ENCODE data around the gene RGPD8.
"Not testable (repeated sequence)": the region's sequence is repeated elsewhere in the genome, so short reads cannot be mapped to it uniquely, and the experiment has no call there.

The RGPD8 gene

DNA sequence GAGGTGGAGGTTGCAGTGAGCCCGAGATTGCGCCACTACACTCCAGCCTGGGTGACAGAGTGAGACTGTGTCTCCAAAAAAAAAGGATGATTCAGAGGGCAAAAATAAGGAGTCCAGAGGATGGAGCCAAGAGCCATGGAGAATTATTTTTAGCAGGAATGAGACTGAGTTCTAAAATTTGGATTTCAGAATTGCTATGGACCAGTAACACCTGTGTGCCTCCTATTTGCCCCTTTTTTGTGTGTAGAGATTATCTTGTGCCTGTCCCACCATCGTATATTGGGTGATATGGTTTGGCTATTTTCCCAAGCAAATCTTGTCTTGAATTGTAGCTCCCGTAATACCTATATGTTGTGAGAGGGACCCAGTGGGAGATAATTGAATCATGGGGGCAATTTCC, 16.4 kb upstream of the RGPD8 start:
- Histone ChIP-seq H3K79me2 (ENCODE audit: control insufficient read depth, low read length) (no peaks in the 10 kb centered on the region), H3F3A (ENCODE audit: control insufficient read depth, insufficient read depth) (no peaks in the 10 kb centered on the region), H3K4me2 (ENCODE audit: low read length) (no peak overlapping the region), H3K27me3 (ENCODE audit: control insufficient read depth, low read length) (no peaks in the 10 kb centered on the region), H3K9me3 (ENCODE audit: control insufficient read depth, insufficient read depth, low read length) (0 out of 2 replicates have a peak, but pooled peaks cover 5% of the 10 kb centered on the region), H3K4me1 (ENCODE audit: control insufficient read depth, low read length) (no peaks in the 10 kb centered on the region), H3K9me2 (replicated peaks; ENCODE audit: control insufficient read depth, low read length) (no peaks in the 10 kb centered on the region), H3K27ac (ENCODE audit: low read depth, low read length) (no peak overlapping the region), H3K36me3 (ENCODE audit: control insufficient read depth, low read length) (no peaks in the 10 kb centered on the region), H3K4me3 (ENCODE audit: low read length) (no peak overlapping the region), H4K20me1 (ENCODE audit: control insufficient read depth, insufficient read depth, low read depth, low read length) (no peaks in the 10 kb centered on the region)
- no peak for TF ChIP-seq EZH2phosphoT487 (IDR thresholded peaks at IDR 0.05; ENCODE audit: borderline replicate concordance, low read length)
- TF ChIP-seq, protein P1, sequence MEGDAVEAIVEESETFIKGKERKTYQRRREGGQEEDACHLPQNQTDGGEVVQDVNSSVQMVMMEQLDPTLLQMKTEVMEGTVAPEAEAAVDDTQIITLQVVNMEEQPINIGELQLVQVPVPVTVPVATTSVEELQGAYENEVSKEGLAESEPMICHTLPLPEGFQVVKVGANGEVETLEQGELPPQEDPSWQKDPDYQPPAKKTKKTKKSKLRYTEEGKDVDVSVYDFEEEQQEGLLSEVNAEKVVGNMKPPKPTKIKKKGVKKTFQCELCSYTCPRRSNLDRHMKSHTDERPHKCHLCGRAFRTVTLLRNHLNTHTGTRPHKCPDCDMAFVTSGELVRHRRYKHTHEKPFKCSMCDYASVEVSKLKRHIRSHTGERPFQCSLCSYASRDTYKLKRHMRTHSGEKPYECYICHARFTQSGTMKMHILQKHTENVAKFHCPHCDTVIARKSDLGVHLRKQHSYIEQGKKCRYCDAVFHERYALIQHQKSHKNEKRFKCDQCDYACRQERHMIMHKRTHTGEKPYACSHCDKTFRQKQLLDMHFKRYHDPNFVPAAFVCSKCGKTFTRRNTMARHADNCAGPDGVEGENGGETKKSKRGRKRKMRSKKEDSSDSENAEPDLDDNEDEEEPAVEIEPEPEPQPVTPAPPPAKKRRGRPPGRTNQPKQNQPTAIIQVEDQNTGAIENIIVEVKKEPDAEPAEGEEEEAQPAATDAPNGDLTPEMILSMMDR (IDR thresholded peaks at IDR 0.05; ENCODE audit: low read depth, low read length, poor library complexity, severe bottlenecking): no peak

DNA sequence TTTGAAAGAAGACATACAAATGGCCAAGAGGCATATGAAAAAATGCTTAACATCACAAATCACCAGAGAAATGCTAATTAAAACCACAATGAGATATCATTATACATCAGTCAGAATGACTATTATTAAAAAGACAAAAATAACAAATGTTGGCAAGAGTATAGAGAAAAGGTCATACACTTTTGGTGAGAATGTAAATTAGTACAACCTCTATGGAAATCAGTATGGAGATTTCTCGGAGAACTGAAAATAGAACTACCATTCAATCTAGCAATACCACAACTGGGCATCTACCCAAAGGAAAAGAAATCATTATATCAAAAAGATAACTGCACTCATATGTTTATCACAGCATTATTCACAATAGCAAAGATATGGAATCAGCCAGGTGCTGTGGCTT, 10.8 kb upstream of the RGPD8 start:
- not testable (repeated sequence) for H3K4me2 ChIP-seq (ENCODE audit: low read length); H3K27me3 ChIP-seq (ENCODE audit: control insufficient read depth, low read length); H3K9me3 ChIP-seq (ENCODE audit: control insufficient read depth, insufficient read depth, low read length); H3K36me3 ChIP-seq (ENCODE audit: control insufficient read depth, low read length); H4K20me1 ChIP-seq (ENCODE audit: control insufficient read depth, insufficient read depth, low read depth, low read length); H3K4me1 ChIP-seq (ENCODE audit: control insufficient read depth, low read length); H3K4me3 ChIP-seq (ENCODE audit: low read length); H3K9me2 ChIP-seq (replicated peaks; ENCODE audit: control insufficient read depth, low read length); H3K79me2 ChIP-seq (ENCODE audit: control insufficient read depth, low read length); H3F3A ChIP-seq (ENCODE audit: control insufficient read depth, insufficient read depth); H3K27ac ChIP-seq (ENCODE audit: low read depth, low read length)

DNA sequence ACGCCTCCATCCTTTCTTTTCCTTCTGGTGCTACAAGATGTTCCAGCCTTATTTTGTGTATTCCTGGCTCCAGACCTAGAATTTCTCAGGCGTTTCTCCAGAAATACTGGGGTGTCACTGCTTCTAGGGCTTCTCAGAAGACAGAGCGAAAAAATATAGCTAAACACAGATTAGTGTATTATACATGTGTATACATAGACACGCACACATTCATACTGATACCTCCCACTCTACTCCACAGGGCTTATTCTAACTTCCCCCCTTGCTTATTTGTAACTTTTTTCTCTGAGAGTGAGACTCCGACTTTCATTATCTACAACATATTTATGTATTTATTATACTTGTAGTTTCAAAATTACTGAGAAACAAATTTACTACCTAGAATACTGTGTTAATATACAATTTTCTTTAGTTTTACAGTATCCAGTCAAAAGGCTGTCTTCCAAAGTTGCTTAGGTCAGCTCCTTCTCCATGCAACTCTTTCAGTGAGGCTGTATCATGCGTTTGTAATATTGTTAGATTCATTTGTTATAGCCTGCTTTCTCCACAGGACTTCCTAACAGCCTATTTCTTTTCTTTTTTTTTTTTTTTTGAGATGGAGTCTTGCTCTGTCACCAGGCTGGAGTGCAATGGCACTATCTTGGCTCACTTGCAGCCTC, 5.3 kb upstream of the RGPD8 start:
- not testable (repeated sequence) for H3K36me3 ChIP-seq (ENCODE audit: control insufficient read depth, low read length); H3F3A ChIP-seq (ENCODE audit: control insufficient read depth, insufficient read depth); H4K20me1 ChIP-seq (ENCODE audit: control insufficient read depth, insufficient read depth, low read depth, low read length); H3K4me2 ChIP-seq (ENCODE audit: low read length); H3K9me2 ChIP-seq (replicated peaks; ENCODE audit: control insufficient read depth, low read length); H3K27ac ChIP-seq (ENCODE audit: low read depth, low read length); H3K4me3 ChIP-seq (ENCODE audit: low read length); H3K9me3 ChIP-seq (ENCODE audit: control insufficient read depth, insufficient read depth, low read length); H3K27me3 ChIP-seq (ENCODE audit: control insufficient read depth, low read length); H3K79me2 ChIP-seq (ENCODE audit: control insufficient read depth, low read length); H3K4me1 ChIP-seq (ENCODE audit: control insufficient read depth, low read length)

DNA sequence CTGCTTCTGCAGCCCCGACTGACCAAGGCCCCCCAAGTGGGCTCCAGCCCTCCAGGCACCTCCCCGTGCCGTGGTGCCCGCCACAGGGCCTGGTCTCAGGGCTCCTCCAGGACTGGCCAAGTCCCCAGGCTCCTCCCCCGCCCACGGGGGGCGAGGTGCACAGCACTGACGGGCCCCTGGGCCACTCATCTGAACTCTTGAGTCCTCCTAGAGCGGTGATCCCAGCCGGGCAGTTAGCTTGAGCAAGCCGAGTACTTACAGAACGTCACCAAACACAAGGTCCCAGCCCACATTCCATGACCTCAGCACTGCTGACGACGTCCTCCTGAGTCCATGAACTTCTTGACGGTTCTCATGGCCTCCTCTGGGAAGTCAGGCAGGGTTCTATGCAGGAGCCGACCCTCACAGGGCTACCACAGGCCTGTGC, 4.0 kb upstream of the RGPD8 start:
- H3F3A ChIP-seq (ENCODE audit: control insufficient read depth, insufficient read depth); H3K4me2 ChIP-seq (ENCODE audit: low read length); H3K27me3 ChIP-seq (ENCODE audit: control insufficient read depth, low read length); H3K9me2 ChIP-seq (replicated peaks; ENCODE audit: control insufficient read depth, low read length); H3K79me2 ChIP-seq (ENCODE audit: control insufficient read depth, low read length); H3K36me3 ChIP-seq (ENCODE audit: control insufficient read depth, low read length); H3K4me1 ChIP-seq (ENCODE audit: control insufficient read depth, low read length); H4K20me1 ChIP-seq (ENCODE audit: control insufficient read depth, insufficient read depth, low read depth, low read length); H3K4me3 ChIP-seq (ENCODE audit: low read length); H3K9me3 ChIP-seq (ENCODE audit: control insufficient read depth, insufficient read depth, low read length); H3K27ac ChIP-seq (ENCODE audit: low read depth, low read length): not testable (repeated sequence)

DNA sequence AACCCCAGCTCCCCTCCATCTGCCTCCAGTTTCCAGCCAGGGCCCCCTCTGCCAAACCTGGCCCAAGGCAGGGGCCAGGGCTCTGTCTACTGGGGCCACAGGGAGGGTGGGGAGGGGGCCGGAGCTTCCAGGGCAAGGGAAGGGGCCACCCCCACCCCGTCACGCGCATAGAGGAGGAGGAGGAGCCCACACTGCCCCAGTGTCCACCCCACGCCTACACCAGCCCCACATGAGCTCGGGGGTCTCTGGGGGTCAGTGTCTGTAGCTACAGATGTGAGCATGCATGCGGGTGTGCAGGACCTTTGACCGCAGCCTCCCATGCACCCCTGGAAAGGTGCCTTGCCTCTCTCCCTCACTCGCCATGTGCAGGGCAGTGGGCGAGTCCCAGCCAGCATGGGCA, 3.5 kb upstream of the RGPD8 start:
- not testable (repeated sequence) for H3K4me3 ChIP-seq (ENCODE audit: low read length); H3K36me3 ChIP-seq (ENCODE audit: control insufficient read depth, low read length); H3K9me2 ChIP-seq (replicated peaks; ENCODE audit: control insufficient read depth, low read length); H4K20me1 ChIP-seq (ENCODE audit: control insufficient read depth, insufficient read depth, low read depth, low read length); H3K9me3 ChIP-seq (ENCODE audit: control insufficient read depth, insufficient read depth, low read length); H3K27ac ChIP-seq (ENCODE audit: low read depth, low read length); H3K27me3 ChIP-seq (ENCODE audit: control insufficient read depth, low read length); H3K4me2 ChIP-seq (ENCODE audit: low read length); H3F3A ChIP-seq (ENCODE audit: control insufficient read depth, insufficient read depth); H3K79me2 ChIP-seq (ENCODE audit: control insufficient read depth, low read length); H3K4me1 ChIP-seq (ENCODE audit: control insufficient read depth, low read length)

DNA sequence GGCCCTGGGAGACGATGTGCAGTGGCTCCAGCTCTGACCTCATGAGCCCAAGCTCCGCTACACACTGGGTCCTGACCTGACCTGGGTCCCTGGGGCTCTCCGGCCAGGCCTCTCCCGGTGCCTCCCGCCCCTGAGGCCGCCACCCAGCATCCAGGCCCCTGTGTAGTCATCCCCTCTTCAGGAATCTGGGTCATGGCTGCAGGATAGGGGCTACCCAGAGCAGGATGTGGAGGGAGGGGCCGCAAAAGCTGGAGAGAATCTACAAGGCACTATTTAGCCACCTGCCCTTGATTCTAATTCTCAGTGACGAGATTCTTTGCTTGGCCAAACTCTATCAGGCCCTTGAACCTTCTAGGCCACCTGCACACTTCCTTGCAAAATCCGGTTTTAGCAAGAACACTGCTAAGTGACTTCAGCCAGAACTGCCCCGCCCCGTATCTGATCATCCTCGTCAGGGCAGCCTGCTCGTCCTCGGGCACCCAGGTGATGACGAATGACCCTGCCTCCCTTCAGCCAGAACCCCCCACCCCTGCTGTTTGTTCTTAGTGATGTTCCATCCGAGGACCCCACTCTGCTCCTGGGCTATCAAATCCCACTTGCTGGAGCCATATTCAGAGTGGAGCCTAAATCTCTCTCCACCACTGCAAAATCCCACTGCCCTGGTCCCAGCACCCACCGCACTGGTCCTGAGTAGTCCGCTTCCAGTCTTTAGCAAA, 2.4 kb upstream of the RGPD8 start:
- H3K4me3 ChIP-seq (ENCODE audit: low read length); H4K20me1 ChIP-seq (ENCODE audit: control insufficient read depth, insufficient read depth, low read depth, low read length); H3K4me1 ChIP-seq (ENCODE audit: control insufficient read depth, low read length); H3K4me2 ChIP-seq (ENCODE audit: low read length); H3K27me3 ChIP-seq (ENCODE audit: control insufficient read depth, low read length); H3K36me3 ChIP-seq (ENCODE audit: control insufficient read depth, low read length); H3K79me2 ChIP-seq (ENCODE audit: control insufficient read depth, low read length); H3K9me2 ChIP-seq (replicated peaks; ENCODE audit: control insufficient read depth, low read length); H3K27ac ChIP-seq (ENCODE audit: low read depth, low read length); H3F3A ChIP-seq (ENCODE audit: control insufficient read depth, insufficient read depth); H3K9me3 ChIP-seq (ENCODE audit: control insufficient read depth, insufficient read depth, low read length): not testable (repeated sequence)

DNA sequence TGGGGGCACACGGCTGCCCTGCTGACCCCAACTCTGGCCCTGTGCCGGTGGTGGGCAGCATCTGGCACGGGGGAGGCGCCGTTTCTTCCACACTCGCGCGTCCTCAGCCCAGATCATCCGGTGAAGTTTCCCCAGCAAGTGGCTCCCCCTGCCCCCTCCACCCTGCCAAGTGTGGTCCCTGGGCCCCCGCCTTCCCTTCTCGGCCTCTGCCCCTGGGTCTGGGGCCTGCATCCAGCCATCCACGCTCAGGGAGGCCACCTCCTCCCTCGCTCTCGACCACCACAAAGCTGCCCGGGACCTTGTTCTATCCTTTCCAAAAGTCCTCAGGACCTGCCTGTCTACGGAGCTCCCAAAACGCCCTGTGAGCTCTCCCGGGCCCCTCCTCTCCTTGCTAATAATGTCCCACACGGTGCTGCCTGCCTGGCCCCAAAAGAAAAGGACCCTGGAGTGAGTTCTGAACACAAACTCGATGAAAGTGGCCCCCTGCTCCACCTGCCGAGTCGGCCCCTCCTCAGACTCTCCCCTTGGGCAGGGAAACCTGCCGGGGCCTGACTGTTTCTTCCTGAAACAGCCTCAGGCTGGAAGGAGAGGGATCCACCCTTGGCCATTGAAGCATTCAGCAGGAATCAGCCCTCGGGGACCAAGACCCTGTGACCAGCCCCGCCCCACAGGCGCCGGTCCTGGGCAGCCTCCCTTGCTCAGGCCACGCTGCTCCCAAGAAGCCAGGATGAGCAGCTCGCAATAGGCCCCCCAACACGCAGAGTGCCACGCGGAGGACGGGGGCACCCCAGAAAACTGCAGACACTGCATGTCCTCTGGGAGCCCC, 1.7 kb upstream of the RGPD8 start:
- H3K4me1 ChIP-seq (ENCODE audit: control insufficient read depth, low read length); H3K79me2 ChIP-seq (ENCODE audit: control insufficient read depth, low read length); H4K20me1 ChIP-seq (ENCODE audit: control insufficient read depth, insufficient read depth, low read depth, low read length); H3K9me3 ChIP-seq (ENCODE audit: control insufficient read depth, insufficient read depth, low read length); H3K4me2 ChIP-seq (ENCODE audit: low read length); H3K9me2 ChIP-seq (replicated peaks; ENCODE audit: control insufficient read depth, low read length); H3K27ac ChIP-seq (ENCODE audit: low read depth, low read length); H3K36me3 ChIP-seq (ENCODE audit: control insufficient read depth, low read length); H3K4me3 ChIP-seq (ENCODE audit: low read length); H3K27me3 ChIP-seq (ENCODE audit: control insufficient read depth, low read length); H3F3A ChIP-seq (ENCODE audit: control insufficient read depth, insufficient read depth): not testable (repeated sequence)

All from DOHH2 (cell line).